GM23338 (cell line): ENCODE data around the gene KRTAP13-1. TPM values are rescaled to one million over a fixed set of nuclear protein-coding genes. Genes with fewer than 3 reads are reported as not detected.

ENCODE experiments used
- ATAC-seq: fragments of 200-7000 bp; cut with Tn5 transposase; 3 replicates; pipeline ENCODE4 v1.9.1; 2020
- DNase-seq: peaks from one replicate; pipeline ENCODE4 v3.0.0-alpha.2; 2015; ENCODE audit warnings: low spot score
- H2AFZ ChIP-seq: fragments of 200-600 bp; sonication (generic); 2 replicates; pipeline ENCODE4 v1.8.0; 2016; ENCODE audit warnings: antibody characterized with exemption, mild to moderate bottlenecking, moderate library complexity
- H3F3A ChIP-seq: fragments of 200-600 bp; sonication (generic); replicated peaks from 2 replicates; pipeline ENCODE4 v1.8.0; 2017; ENCODE audit warnings: antibody characterized with exemption, mixed run types, low read depth
- H3K27ac ChIP-seq: fragments of 200-600 bp; sonication (generic); 2 replicates; pipeline ENCODE4 v1.6.1; 2016; ENCODE audit warnings: low read depth
- H3K27me3 ChIP-seq: fragments of 200-600 bp; sonication (generic); 2 replicates; pipeline ENCODE4 v1.8.0; 2016; ENCODE audit warnings: mild to moderate bottlenecking, mixed run types, moderate library complexity; ENCODE audit not compliant: insufficient read depth
- H3K36me3 ChIP-seq: fragments of 200-600 bp; sonication (generic); 2 replicates; pipeline ENCODE4 v1.8.0; 2016; ENCODE audit warnings: mild to moderate bottlenecking; ENCODE audit not compliant: insufficient read depth
- H3K4me1 ChIP-seq: fragments of 200-600 bp; sonication (generic); 2 replicates; pipeline ENCODE4 v1.8.0; 2016; ENCODE audit warnings: mild to moderate bottlenecking, moderate library complexity; ENCODE audit not compliant: insufficient read depth
- H3K4me2 ChIP-seq: fragments of 200-600 bp; sonication (generic); 2 replicates; pipeline ENCODE4 v1.7.1; 2017; ENCODE audit warnings: mixed run types
- H3K4me3 ChIP-seq: fragments of 200-600 bp; sonication (generic); 2 replicates; pipeline ENCODE4 v1.6.1; 2016; ENCODE audit warnings: mixed run types
- H3K79me2 ChIP-seq: fragments of 200-600 bp; sonication (generic); replicated peaks from 2 replicates; pipeline ENCODE4 v1.8.0; 2017; ENCODE audit warnings: mild to moderate bottlenecking; ENCODE audit not compliant: insufficient read depth
- H3K9me2 ChIP-seq: fragments of 200-600 bp; sonication (generic); 2 replicates; pipeline ENCODE4 v1.8.0; 2017; ENCODE audit not compliant: insufficient read depth
- H4K20me1 ChIP-seq: fragments of 200-600 bp; sonication (generic); replicated peaks from 2 replicates; pipeline ENCODE4 v1.8.0; 2017; ENCODE audit warnings: mild to moderate bottlenecking; ENCODE audit not compliant: insufficient read depth
- H3K27ac Mint-ChIP-seq: 2 replicates; pipeline ENCODE4 v1.8.0; 2020; ENCODE audit warnings: inconsistent platforms, mild to moderate bottlenecking, moderate library complexity, mixed read lengths
- H3K27me3 Mint-ChIP-seq: 3 replicates; pipeline ENCODE4 v1.8.0; 2022; ENCODE audit warnings: low read depth, mild to moderate bottlenecking, moderate library complexity, mixed read lengths, inconsistent platforms; ENCODE audit not compliant: insufficient read depth, poor library complexity
- H3K36me3 Mint-ChIP-seq: 3 replicates; pipeline ENCODE4 v1.8.0; 2021; ENCODE audit warnings: low read depth, mild to moderate bottlenecking, inconsistent platforms, moderate library complexity, mixed read lengths
- H3K4me1 Mint-ChIP-seq: 3 replicates; pipeline ENCODE4 v1.8.0; 2020; ENCODE audit warnings: mild to moderate bottlenecking, inconsistent platforms, mixed read lengths
- H3K4me3 Mint-ChIP-seq: 3 replicates; pipeline ENCODE4 v1.8.0; 2021; ENCODE audit warnings: moderate library complexity, mild to moderate bottlenecking, inconsistent platforms, mixed read lengths
- H3K9me3 Mint-ChIP-seq: 3 replicates; pipeline ENCODE4 v1.8.0; 2020; ENCODE audit warnings: moderate library complexity, mild to moderate bottlenecking, inconsistent platforms, mixed read lengths
- CREB1 ChIP-seq: fragments of 250-450 bp; sonication (Bioruptor Pico); IDR thresholded peaks from 2 replicates; pipeline ENCODE4 v1.5.0; 2020; ENCODE audit warnings: low read depth, mild to moderate bottlenecking, moderate library complexity
- CTCF ChIP-seq, 2 experiments: fragments of 200-600 bp in 1 of 2; sonication (generic) in 1 of 2; conservative IDR thresholded peaks; 2 replicates each; pipeline versions ENCODE4 v1.5.1 to v1.6.1; 2016 to 2017; ENCODE audit warnings: antibody characterized with exemption in 2 of 2, low read depth in 2 of 2, mild to moderate bottlenecking in 2 of 2, moderate library complexity in 1 of 2
- ETS1 ChIP-seq: IDR thresholded peaks from 2 replicates; pipeline ENCODE4 v1.6.1; 2016; ENCODE audit warnings: antibody characterized with exemption
- STAT1 ChIP-seq: IDR thresholded peaks from one replicate; pipeline ENCODE4 v1.6.1; 2016; ENCODE audit warnings: antibody characterized with exemption; ENCODE audit not compliant: unreplicated experiment
- ZNF462 ChIP-seq: fragments of 250-450 bp; sonication (Bioruptor Pico); IDR thresholded peaks from 2 replicates; pipeline ENCODE4 v1.5.0; 2020; ENCODE audit warnings: mild to moderate bottlenecking, moderate library complexity
- polyA plus RNA-seq: library from polyadenylated mRNA; unstranded; fragments of >200 nt; fragmentation: Nextera tagmentation; extraction: Ambion mirVana; gene quantifications from 2 replicates; pipeline ENCODE4 v1.2.1, GENCODE V29; 2016
- total RNA-seq: library from RNA; depleted of rRNA; stranded (reverse); fragments of >200 nt; shearing (Covaris generic); gene quantifications from 2 replicates; pipeline ENCODE4 v1.2.3, GENCODE V29; 2014

KRTAP13-1 gene
- total and polyA plus RNA-seq, 2 experiments from 2014 or later = not detected

- no peaks in the 10 kb centered on the region for H4K20me1 ChIP-seq
- TF ChIP-seq CTCF (conservative IDR thresholded peaks at IDR 0.05; ENCODE audit: low read depth in 2 of 2) = peak; percentile 71 to 86
- no peak for TF ChIP-seq ETS1
- TF ChIP-seq ZNF462 (CRISPR knock-in tag) = peak; percentile 66
- peak; percentile 83 for TF ChIP-seq CREB1 (CRISPR knock-in tag)
- TF ChIP-seq STAT1 = no peak
- no peak overlapping the region for H3K27ac ChIP-seq
- H3K27me3 Mint-ChIP-seq = no peaks in the 10 kb centered on the region
- no peaks in the 10 kb centered on the region for H3K79me2 ChIP-seq
- ATAC-seq = peak; percentile 100
- peak overlapping the region; percentile 45; the same call in 2 of the 3 replicates for H3K4me3 Mint-ChIP-seq
- peaks cover 2% of the 10 kb centered on the region; the same call in 1 of the 3 replicates for H3K4me1 Mint-ChIP-seq
- H3F3A ChIP-seq = no peaks in the 10 kb centered on the region
- H3K27me3 ChIP-seq = no peaks in the 10 kb centered on the region
- H3K36me3 ChIP-seq = no peaks in the 10 kb centered on the region
- peak overlapping the region; percentile 33; the same call in 1 of the 2 replicates for H2AFZ ChIP-seq
- H3K9me2 ChIP-seq = peaks cover 1% of the 10 kb centered on the region; the same call in 1 of the 2 replicates
- peak overlapping the region; percentile 29; the same call in 1 of the 2 replicates for H3K4me2 ChIP-seq
- peak overlapping the region; percentile 91 for H3K27ac Mint-ChIP-seq
- no peaks in the 10 kb centered on the region for H3K4me1 ChIP-seq
- peaks cover 5% of the 10 kb centered on the region for H3K9me3 Mint-ChIP-seq
- H3K36me3 Mint-ChIP-seq = no peaks in the 10 kb centered on the region; the same call in 2 of the 3 replicates
- H3K4me3 ChIP-seq = 0 out of 2 replicates have a peak overlapping the region, but pooled peaks have one; percentile 18
- peak; percentile 96 for DNase-seq
Observed at GRCh38 chr21:30408782-30409494, 13.1 kb downstream of the KRTAP13-1 start.
